Measurements from ENCODE around the gene AUTS2.

The AUTS2 gene

GRCh38 chr7:70215491-70215890, 617.2 kb downstream of the AUTS2 start:
- Histone ChIP-seq H3K4me1 (ENCODE audit: control insufficient read depth, insufficient read depth, low read length) (no peaks in the 10 kb centered on the region), H3K27ac (ENCODE audit: low read length) (no peak overlapping the region), H3K4me3 (ENCODE audit: low read length) (no peak overlapping the region), H3K27me3 (ENCODE audit: control insufficient read depth, insufficient read depth, low read length) (no peaks in the 10 kb centered on the region), H3K36me3 (ENCODE audit: control insufficient read depth, insufficient read depth, low read length) (no peaks in the 10 kb centered on the region), H3K9me3 (ENCODE audit: control insufficient read depth, insufficient read depth, low read length) (no peaks in the 10 kb centered on the region)
- WGBS (ENCODE audit: insufficient coverage, insufficient read length): 100% methylated on average over 1 of the region's 1 CpG
- DNase-seq (ENCODE audit: low read depth, low spot score): no peak

DNA sequence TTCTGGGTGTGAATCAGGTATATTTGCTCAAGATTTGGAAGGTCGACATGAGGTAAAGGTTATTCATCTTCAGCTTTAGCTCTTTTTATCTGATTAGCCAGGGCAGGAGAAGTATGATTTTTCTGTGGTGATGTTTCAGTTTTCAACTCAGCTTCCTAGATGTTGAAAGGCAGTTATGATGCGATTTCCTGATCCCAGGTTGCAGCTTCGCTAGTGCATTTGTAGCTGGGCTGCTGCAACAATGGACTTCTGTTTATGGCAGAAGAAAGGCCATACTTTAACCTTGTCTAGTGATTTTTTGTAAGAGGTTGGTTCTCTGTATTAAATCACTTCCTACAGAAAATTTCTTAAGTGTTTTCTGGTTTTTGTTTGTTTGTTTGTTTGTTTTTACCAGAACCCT, 619.3 kb downstream of the AUTS2 start:
- no peak overlapping the region for H3K27ac ChIP-seq (ENCODE audit: low read length)
- no peaks in the 10 kb centered on the region for H3K27me3 ChIP-seq (ENCODE audit: control insufficient read depth, insufficient read depth, low read length)
- no peaks in the 10 kb centered on the region for H3K4me1 ChIP-seq (ENCODE audit: control insufficient read depth, insufficient read depth, low read length)
- H3K4me3 ChIP-seq (ENCODE audit: low read length): no peak overlapping the region
- no peak for DNase-seq (ENCODE audit: low read depth, low spot score)
- WGBS (ENCODE audit: insufficient coverage, insufficient read length): no CpG with 5 or more reads among the region's 3 CpGs
- H3K36me3 ChIP-seq (ENCODE audit: control insufficient read depth, insufficient read depth, low read length): no peaks in the 10 kb centered on the region
- no peaks in the 10 kb centered on the region for H3K9me3 ChIP-seq (ENCODE audit: control insufficient read depth, insufficient read depth, low read length)

GRCh38 chr7:70218006-70218405, 619.7 kb downstream of the AUTS2 start:
- no peaks in the 10 kb centered on the region for H3K36me3 ChIP-seq (ENCODE audit: control insufficient read depth, insufficient read depth, low read length)
- no peak overlapping the region for H3K27ac ChIP-seq (ENCODE audit: low read length)
- H3K9me3 ChIP-seq (ENCODE audit: control insufficient read depth, insufficient read depth, low read length): no peaks in the 10 kb centered on the region
- H3K4me1 ChIP-seq (ENCODE audit: control insufficient read depth, insufficient read depth, low read length): no peaks in the 10 kb centered on the region
- DNase-seq (ENCODE audit: low read depth, low spot score): no peak
- H3K4me3 ChIP-seq (ENCODE audit: low read length): no peak overlapping the region
- H3K27me3 ChIP-seq (ENCODE audit: control insufficient read depth, insufficient read depth, low read length): no peaks in the 10 kb centered on the region
- no CpG with 5 or more reads among the region's 3 CpGs for WGBS (ENCODE audit: insufficient coverage, insufficient read length)

DNA sequence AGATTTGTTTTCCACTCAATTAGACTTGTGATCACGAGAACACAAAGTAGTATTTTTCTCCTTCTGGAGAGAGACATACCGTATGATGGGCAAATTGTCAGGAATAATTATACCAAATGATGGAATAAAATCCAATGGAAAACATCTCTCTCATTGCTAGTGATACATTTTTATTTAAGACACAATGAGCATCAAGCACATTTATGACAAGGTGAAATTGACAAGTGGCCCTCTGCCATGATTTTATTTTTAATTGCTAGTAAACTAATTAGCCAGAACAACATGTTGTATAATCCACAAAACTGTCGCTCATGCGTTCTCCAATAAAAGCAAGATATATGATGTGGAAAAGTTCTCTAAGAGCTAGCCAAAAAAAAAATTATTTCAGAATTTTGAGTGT, 620.8 kb downstream of the AUTS2 start:
- DNase-seq (ENCODE audit: low read depth, low spot score): no peak
- Histone ChIP-seq H3K27ac (ENCODE audit: low read length) (no peak overlapping the region), H3K4me3 (ENCODE audit: low read length) (no peak overlapping the region), H3K36me3 (ENCODE audit: control insufficient read depth, insufficient read depth, low read length) (no peaks in the 10 kb centered on the region), H3K9me3 (ENCODE audit: control insufficient read depth, insufficient read depth, low read length) (no peaks in the 10 kb centered on the region), H3K27me3 (ENCODE audit: control insufficient read depth, insufficient read depth, low read length) (no peaks in the 10 kb centered on the region), H3K4me1 (ENCODE audit: control insufficient read depth, insufficient read depth, low read length) (no peaks in the 10 kb centered on the region)
- no CpG with 5 or more reads among the region's 4 CpGs for WGBS (ENCODE audit: insufficient coverage, insufficient read length)

DNA sequence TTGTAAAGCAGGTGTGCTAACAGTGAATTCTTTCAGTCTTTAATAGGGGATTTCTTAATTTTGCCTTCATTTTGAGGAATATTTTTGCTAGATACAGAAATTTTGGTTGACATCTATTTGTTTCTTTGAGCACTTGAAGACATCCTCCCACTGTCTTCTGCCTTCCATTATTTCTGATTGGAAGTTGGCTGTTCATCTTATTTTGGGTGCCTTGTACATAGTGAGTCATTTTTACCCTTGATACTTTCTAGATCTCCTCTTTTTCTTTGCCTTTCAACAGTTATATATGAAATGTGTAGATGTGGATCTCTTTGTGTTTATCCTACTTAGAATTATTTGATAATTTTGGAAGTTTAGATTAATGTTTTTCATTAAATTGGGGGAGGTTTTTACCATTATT, 631.0 kb downstream of the AUTS2 start:
- H3K36me3 ChIP-seq (ENCODE audit: control insufficient read depth, insufficient read depth, low read length): no peaks in the 10 kb centered on the region
- H3K27me3 ChIP-seq (ENCODE audit: control insufficient read depth, insufficient read depth, low read length): no peaks in the 10 kb centered on the region
- no peaks in the 10 kb centered on the region for H3K9me3 ChIP-seq (ENCODE audit: control insufficient read depth, insufficient read depth, low read length)
- H3K4me3 ChIP-seq (ENCODE audit: low read length): no peak overlapping the region
- no peaks in the 10 kb centered on the region for H3K4me1 ChIP-seq (ENCODE audit: control insufficient read depth, insufficient read depth, low read length)
- H3K27ac ChIP-seq (ENCODE audit: low read length): no peak overlapping the region
- no peak for DNase-seq (ENCODE audit: low read depth, low spot score)

DNA sequence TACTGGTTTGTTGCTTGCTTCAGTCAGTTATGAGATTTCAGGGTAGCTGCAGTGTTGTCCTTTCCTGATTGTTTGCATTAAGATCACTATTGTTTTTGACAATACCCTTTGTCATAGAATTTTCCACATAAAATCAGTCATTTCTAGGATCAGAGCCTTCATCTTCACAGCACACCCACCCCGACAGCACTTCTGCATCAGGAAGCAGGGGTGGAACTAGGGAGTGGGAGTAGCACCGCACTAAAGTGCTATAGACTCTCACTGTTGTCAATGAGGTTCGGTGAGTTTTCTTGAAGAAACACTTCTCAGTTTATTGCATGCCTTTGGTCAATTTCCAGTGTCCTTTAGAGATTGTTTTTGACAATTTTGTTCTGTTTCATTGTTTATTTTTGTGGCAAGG, 632.5 kb downstream of the AUTS2 start:
- WGBS (ENCODE audit: insufficient coverage, insufficient read length): no CpG with 5 or more reads among the region's 3 CpGs

GRCh38 chr7:70233776-70234175, 635.5 kb downstream of the AUTS2 start:
- DNase-seq (ENCODE audit: low read depth, low spot score): no peak
- no peak overlapping the region for H3K27ac ChIP-seq (ENCODE audit: low read length)
- H3K4me1 ChIP-seq (ENCODE audit: control insufficient read depth, insufficient read depth, low read length): no peaks in the 10 kb centered on the region
- H3K27me3 ChIP-seq (ENCODE audit: control insufficient read depth, insufficient read depth, low read length): no peaks in the 10 kb centered on the region
- no peaks in the 10 kb centered on the region for H3K36me3 ChIP-seq (ENCODE audit: control insufficient read depth, insufficient read depth, low read length)
- no peaks in the 10 kb centered on the region for H3K9me3 ChIP-seq (ENCODE audit: control insufficient read depth, insufficient read depth, low read length)
- WGBS (ENCODE audit: insufficient coverage, insufficient read length): no CpG with 5 or more reads among the region's 5 CpGs
- no peak overlapping the region for H3K4me3 ChIP-seq (ENCODE audit: low read length)

More for the DNA sequence above, 632.5 kb downstream of the AUTS2 start:
- no peak for DNase-seq (ENCODE audit: low read depth, low spot score)
- no peaks in the 10 kb centered on the region for H3K27me3 ChIP-seq (ENCODE audit: control insufficient read depth, insufficient read depth, low read length)
- no peak overlapping the region for H3K27ac ChIP-seq (ENCODE audit: low read length)
- H3K4me1 ChIP-seq (ENCODE audit: control insufficient read depth, insufficient read depth, low read length): no peaks in the 10 kb centered on the region
- no peaks in the 10 kb centered on the region for H3K9me3 ChIP-seq (ENCODE audit: control insufficient read depth, insufficient read depth, low read length)
- no peak overlapping the region for H3K4me3 ChIP-seq (ENCODE audit: low read length)
- H3K36me3 ChIP-seq (ENCODE audit: control insufficient read depth, insufficient read depth, low read length): no peaks in the 10 kb centered on the region

DNA sequence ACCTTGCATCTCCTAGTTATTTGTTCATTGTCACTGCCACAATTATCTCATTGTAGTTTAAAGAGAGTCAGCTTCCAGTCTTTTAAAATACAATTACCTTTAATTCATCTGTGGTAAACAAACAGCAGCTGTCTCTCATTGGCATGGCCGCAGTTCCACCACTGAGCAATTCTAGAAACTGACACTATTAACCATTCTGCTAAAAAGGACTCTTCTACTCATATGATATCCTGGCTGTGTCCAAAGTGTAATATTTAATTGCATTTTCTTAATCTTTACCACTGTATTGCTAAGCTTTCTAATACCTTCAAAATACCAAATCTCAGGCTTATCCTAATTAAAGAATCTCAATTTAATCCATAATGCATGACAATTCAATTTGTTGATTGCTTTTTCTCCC, 639.0 kb downstream of the AUTS2 start:
- no peaks in the 10 kb centered on the region for H3K27me3 ChIP-seq (ENCODE audit: control insufficient read depth, insufficient read depth, low read length)
- H3K4me3 ChIP-seq (ENCODE audit: low read length): no peak overlapping the region
- H3K36me3 ChIP-seq (ENCODE audit: control insufficient read depth, insufficient read depth, low read length): no peaks in the 10 kb centered on the region
- DNase-seq (ENCODE audit: low read depth, low spot score): no peak
- no CpG with 5 or more reads among the region's 1 CpG for WGBS (ENCODE audit: insufficient coverage, insufficient read length)
- no peaks in the 10 kb centered on the region; the same call in 1 of the 2 replicates for H3K4me1 ChIP-seq (ENCODE audit: control insufficient read depth, insufficient read depth, low read length)
- no peak overlapping the region for H3K27ac ChIP-seq (ENCODE audit: low read length)
- H3K9me3 ChIP-seq (ENCODE audit: control insufficient read depth, insufficient read depth, low read length): no peaks in the 10 kb centered on the region

DNA sequence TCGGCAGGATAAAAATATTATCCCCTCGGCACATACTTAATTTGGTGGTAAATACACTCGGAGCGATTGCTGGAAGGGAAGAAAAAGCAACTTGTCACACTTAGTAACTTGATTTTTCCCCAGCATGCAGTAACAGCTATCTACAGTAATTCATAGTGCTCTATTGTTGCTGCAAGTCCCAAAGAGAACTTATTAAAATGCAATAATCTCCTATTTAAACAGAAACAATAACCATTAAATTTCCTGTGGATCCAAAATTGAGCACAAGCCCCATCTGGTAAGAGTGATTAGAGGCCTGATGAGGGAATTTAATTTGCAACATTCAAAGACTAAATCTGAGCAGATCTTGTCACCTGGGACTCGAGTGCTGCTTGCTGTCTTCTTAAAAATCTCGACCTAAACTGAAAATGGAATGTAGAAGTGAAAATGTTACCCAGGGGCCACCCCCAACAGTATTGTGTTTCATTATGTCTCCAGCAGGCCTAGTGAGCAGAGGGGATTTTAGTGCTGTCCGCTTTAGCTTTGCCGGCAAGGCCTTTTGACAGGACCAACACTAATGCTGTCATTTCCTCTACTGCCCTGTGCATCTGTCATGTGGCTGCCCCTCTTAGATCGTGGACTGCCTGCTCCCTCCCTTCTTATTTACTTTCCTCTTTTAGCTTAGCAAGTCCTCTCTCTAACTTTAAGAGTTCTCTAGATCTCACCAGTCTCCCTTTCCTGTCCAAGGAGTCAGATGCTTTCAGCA, 639.7 kb downstream of the AUTS2 start:
- WGBS (ENCODE audit: insufficient coverage, insufficient read length): no CpG with 5 or more reads among the region's 9 CpGs
- DNase-seq (ENCODE audit: low read depth, low spot score): no peak

GRCh38 chr7:70239918-70240317, 641.6 kb downstream of the AUTS2 start:
- no peak overlapping the region for H3K4me3 ChIP-seq (ENCODE audit: low read length)
- WGBS (ENCODE audit: insufficient coverage, insufficient read length): no CpG with 5 or more reads among the region's 3 CpGs
- H3K27me3 ChIP-seq (ENCODE audit: control insufficient read depth, insufficient read depth, low read length): no peaks in the 10 kb centered on the region
- DNase-seq (ENCODE audit: low read depth, low spot score): no peak
- H3K9me3 ChIP-seq (ENCODE audit: control insufficient read depth, insufficient read depth, low read length): no peaks in the 10 kb centered on the region
- no peaks in the 10 kb centered on the region for H3K36me3 ChIP-seq (ENCODE audit: control insufficient read depth, insufficient read depth, low read length)
- H3K27ac ChIP-seq (ENCODE audit: low read length): no peak overlapping the region
- H3K4me1 ChIP-seq (ENCODE audit: control insufficient read depth, insufficient read depth, low read length): no peaks in the 10 kb centered on the region; the same call in 1 of the 2 replicates

More for the DNA sequence above, 639.7 kb downstream of the AUTS2 start:
- no peak overlapping the region for H3K27ac ChIP-seq (ENCODE audit: low read length)
- H3K9me3 ChIP-seq (ENCODE audit: control insufficient read depth, insufficient read depth, low read length): no peaks in the 10 kb centered on the region
- no peak overlapping the region for H3K4me3 ChIP-seq (ENCODE audit: low read length)
- H3K4me1 ChIP-seq (ENCODE audit: control insufficient read depth, insufficient read depth, low read length): no peaks in the 10 kb centered on the region; the same call in 1 of the 2 replicates
- H3K36me3 ChIP-seq (ENCODE audit: control insufficient read depth, insufficient read depth, low read length): no peaks in the 10 kb centered on the region
- no peaks in the 10 kb centered on the region for H3K27me3 ChIP-seq (ENCODE audit: control insufficient read depth, insufficient read depth, low read length)

DNA sequence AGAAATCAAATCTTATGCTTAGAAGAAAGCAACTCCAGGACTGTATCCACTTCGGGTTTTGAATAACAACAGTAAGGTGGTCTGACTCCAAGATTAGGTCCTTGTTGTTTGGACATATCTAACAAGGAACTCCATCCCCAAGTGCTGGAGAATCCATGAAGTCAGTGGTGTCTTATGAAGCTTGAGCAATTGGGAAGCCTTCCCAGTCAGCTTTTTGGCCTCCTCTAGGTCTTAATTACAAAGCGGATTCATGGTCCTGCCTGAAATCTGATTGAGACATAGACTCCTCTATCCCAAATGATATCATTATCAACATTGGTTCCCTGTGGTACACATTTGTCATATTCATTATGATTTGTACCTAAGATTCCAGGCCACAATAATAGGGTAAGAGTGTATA, 642.6 kb downstream of the AUTS2 start:
- Histone ChIP-seq H3K27me3 (ENCODE audit: control insufficient read depth, insufficient read depth, low read length) (no peaks in the 10 kb centered on the region), H3K4me1 (ENCODE audit: control insufficient read depth, insufficient read depth, low read length) (no peaks in the 10 kb centered on the region; the same call in 1 of the 2 replicates), H3K27ac (ENCODE audit: low read length) (no peak overlapping the region), H3K36me3 (ENCODE audit: control insufficient read depth, insufficient read depth, low read length) (no peaks in the 10 kb centered on the region), H3K4me3 (ENCODE audit: low read length) (no peak overlapping the region), H3K9me3 (ENCODE audit: control insufficient read depth, insufficient read depth, low read length) (no peaks in the 10 kb centered on the region)
- DNase-seq (ENCODE audit: low read depth, low spot score): no peak
- WGBS (ENCODE audit: insufficient coverage, insufficient read length): no CpG with 5 or more reads among the region's 2 CpGs
